ENCODE results near the gene PISD.

DNA sequence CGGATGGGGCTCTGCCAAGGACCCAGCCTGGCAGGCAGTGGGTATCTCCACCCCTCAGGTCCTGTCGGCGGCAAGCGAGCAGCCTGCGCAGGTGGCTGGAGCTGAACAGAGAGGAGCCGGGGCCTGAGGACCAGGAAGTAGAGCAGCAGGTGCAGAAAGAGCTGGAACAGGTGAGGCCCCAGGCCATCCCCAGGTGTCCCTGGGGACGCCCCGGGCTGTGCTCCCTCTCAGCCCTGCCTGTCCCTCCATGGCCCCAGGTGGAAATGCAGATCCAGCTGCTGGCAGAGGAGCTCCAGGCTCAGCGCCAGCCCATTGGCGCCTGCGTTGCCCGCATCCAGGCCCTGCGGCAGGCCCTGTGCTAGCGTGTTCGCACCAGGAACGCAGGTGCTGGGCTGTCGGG, 44.0 kb downstream of the PISD start:
- no peak for TF ChIP-seq ZNF223 (tag by site-specific recombination; IDR thresholded peaks at IDR 0.05)
- TF ChIP-seq, protein P1, sequence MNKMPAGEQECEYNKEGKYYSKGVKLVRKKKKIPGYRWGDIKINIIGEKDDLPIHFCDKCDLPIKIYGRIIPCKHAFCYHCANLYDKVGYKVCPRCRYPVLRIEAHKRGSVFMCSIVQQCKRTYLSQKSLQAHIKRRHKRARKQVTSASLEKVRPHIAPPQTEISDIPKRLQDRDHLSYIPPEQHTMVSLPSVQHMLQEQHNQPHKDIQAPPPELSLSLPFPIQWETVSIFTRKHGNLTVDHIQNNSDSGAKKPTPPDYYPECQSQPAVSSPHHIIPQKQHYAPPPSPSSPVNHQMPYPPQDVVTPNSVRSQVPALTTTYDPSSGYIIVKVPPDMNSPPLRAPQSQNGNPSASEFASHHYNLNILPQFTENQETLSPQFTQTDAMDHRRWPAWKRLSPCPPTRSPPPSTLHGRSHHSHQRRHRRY (tag by site-specific recombination; IDR thresholded peaks at IDR 0.05), result no peak
- no peak for TF ChIP-seq ZNF274 (IDR thresholded peaks at IDR 0.05; ENCODE audit: low read length)
- no peak for TF ChIP-seq ZNF274 (tag by site-specific recombination; IDR thresholded peaks at IDR 0.05; ENCODE audit: borderline replicate concordance)
- TF ChIP-seq, protein P2, sequence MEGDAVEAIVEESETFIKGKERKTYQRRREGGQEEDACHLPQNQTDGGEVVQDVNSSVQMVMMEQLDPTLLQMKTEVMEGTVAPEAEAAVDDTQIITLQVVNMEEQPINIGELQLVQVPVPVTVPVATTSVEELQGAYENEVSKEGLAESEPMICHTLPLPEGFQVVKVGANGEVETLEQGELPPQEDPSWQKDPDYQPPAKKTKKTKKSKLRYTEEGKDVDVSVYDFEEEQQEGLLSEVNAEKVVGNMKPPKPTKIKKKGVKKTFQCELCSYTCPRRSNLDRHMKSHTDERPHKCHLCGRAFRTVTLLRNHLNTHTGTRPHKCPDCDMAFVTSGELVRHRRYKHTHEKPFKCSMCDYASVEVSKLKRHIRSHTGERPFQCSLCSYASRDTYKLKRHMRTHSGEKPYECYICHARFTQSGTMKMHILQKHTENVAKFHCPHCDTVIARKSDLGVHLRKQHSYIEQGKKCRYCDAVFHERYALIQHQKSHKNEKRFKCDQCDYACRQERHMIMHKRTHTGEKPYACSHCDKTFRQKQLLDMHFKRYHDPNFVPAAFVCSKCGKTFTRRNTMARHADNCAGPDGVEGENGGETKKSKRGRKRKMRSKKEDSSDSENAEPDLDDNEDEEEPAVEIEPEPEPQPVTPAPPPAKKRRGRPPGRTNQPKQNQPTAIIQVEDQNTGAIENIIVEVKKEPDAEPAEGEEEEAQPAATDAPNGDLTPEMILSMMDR (tag by site-specific recombination; IDR thresholded peaks at IDR 0.05), result no peak
- TF ChIP-seq SETDB1 (IDR thresholded peaks at IDR 0.05; ENCODE audit: insufficient read length, low read length), result no peak
- no peak for TF ChIP-seq ZNF629 (tag by site-specific recombination; IDR thresholded peaks at IDR 0.05)
- TF ChIP-seq ZNF138 (tag by site-specific recombination; IDR thresholded peaks at IDR 0.05; ENCODE audit: borderline replicate concordance), result no peak
- TF ChIP-seq WT1 (tag by site-specific recombination; IDR thresholded peaks at IDR 0.05), result no peak
- no peak for TF ChIP-seq ZNF571 (tag by site-specific recombination; IDR thresholded peaks at IDR 0.05)
